Measurements from ENCODE around the gene C2CD3.

C2CD3 gene

DNA sequence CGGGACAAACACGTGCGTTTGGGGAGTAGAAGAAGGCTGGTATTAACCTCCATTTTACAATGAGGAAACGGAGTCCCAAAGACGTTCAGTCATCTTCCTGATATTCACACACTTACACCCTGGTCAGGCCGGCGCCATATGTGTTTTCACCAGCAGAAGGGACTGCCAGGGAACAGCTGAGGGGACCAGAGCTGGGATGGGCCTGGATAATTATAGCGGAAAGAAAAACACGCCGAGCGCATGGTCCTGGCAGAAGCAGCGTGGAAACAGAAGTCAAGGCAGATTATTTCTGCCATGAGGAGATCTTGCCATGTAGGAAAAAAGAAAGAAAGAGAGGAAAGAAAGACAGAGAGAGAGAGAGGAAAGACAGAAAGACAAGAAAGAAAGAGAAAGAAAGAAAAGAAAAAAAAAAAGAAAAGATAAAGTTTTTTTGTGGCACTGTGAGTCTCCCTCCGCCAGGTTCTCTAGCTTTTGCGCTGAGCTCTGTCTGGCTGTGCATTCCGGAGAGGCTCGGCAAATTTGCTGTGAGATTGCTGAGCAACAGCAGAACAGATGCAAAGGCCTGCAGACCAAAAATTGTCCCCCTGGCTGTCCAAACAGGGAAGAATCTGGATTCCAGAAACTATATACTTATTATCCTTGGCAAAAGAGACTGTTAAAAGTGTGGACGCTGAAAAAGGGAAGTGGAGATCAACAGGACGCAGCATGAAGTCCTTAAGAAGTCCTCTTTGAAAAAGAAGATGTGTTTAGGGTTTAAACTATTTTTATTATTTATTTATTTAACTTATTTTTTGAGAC, 186.9 kb downstream of the C2CD3 start:
- no peaks in the 10 kb centered on the region for H4K20me1 ChIP-seq (ENCODE audit: insufficient read depth)
- H3K9ac ChIP-seq: peak overlapping the region; percentile 74; the same call in 1 of the 2 replicates
- H3K27ac ChIP-seq: peak overlapping the region; percentile 76
- no peaks in the 10 kb centered on the region for H3K27me3 ChIP-seq (ENCODE audit: insufficient read depth, low read depth)
- TF ChIP-seq, protein P1, sequence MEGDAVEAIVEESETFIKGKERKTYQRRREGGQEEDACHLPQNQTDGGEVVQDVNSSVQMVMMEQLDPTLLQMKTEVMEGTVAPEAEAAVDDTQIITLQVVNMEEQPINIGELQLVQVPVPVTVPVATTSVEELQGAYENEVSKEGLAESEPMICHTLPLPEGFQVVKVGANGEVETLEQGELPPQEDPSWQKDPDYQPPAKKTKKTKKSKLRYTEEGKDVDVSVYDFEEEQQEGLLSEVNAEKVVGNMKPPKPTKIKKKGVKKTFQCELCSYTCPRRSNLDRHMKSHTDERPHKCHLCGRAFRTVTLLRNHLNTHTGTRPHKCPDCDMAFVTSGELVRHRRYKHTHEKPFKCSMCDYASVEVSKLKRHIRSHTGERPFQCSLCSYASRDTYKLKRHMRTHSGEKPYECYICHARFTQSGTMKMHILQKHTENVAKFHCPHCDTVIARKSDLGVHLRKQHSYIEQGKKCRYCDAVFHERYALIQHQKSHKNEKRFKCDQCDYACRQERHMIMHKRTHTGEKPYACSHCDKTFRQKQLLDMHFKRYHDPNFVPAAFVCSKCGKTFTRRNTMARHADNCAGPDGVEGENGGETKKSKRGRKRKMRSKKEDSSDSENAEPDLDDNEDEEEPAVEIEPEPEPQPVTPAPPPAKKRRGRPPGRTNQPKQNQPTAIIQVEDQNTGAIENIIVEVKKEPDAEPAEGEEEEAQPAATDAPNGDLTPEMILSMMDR (conservative IDR thresholded peaks at IDR 0.05; ENCODE audit: low read depth, low read length): no peak
- peak overlapping the region; percentile 87 for H3K4me2 ChIP-seq
- H3K79me2 ChIP-seq (ENCODE audit: insufficient read depth, low read depth): peaks cover 14% of the 10 kb centered on the region
- peak overlapping the region; percentile 100 for H2AFZ ChIP-seq (ENCODE audit: low read depth)
- no peak overlapping the region for H3K4me3 ChIP-seq (IDR thresholded peaks at IDR 0.05; ENCODE audit: insufficient read depth, low read depth, low read length)
- H3K4me1 ChIP-seq (ENCODE audit: low read depth, poor library complexity, severe bottlenecking): peaks cover 30% of the 10 kb centered on the region
- no peaks in the 10 kb centered on the region for H3K36me3 ChIP-seq (ENCODE audit: insufficient read depth)

DNA sequence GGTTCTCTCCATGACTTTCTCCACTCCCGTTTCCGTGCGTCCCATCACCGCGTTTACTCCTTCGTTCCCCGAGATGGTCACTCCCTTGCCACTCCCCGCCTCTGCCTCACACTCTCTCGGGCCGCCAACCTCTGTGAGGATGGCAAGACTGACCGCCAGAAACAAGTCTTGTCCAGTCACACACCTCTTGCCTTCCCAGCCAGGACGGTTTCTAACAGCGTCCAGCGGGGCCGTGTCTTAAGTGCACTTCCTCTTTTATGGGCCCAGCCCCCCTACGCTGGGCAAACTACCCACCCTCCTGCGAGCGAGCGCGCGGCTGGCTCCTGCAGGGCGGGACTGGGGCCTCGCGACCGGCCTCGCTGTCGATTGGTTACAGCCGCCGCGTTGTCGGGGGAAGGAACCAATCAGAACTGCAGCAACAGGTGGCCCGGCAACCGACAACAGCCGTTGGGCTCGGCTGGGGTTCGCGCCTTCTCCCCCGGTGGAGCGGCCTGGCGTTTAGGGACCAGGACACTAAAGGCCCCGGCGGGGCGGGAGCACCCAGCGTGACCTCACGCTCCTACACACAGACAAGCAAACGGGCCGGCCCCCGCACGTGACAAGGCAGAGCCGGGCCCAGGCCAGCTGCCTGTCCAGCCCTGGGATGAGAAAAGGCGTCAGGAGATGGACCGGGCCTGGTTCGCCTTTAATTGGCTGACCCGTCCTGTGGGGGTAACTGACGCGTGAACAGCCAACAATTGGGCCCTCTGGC, 187.6 kb downstream of the C2CD3 start:
- Histone ChIP-seq H3K9ac (peak overlapping the region; percentile 74), H4K20me1 (ENCODE audit: insufficient read depth) (no peaks in the 10 kb centered on the region), H3K4me3 (IDR thresholded peaks at IDR 0.05; ENCODE audit: insufficient read depth, low read depth, low read length) (no peak overlapping the region), H3K4me1 (ENCODE audit: low read depth, poor library complexity, severe bottlenecking) (peaks cover 37% of the 10 kb centered on the region), H2AFZ (ENCODE audit: low read depth) (peak overlapping the region; percentile 100), H3K27me3 (ENCODE audit: insufficient read depth, low read depth) (no peaks in the 10 kb centered on the region), H3K27ac (peak overlapping the region; percentile 76), H3K4me2 (peak overlapping the region; percentile 87), H3K79me2 (ENCODE audit: insufficient read depth, low read depth) (peaks cover 14% of the 10 kb centered on the region), H3K36me3 (ENCODE audit: insufficient read depth) (no peaks in the 10 kb centered on the region)
- TF ChIP-seq, protein P1 (conservative IDR thresholded peaks at IDR 0.05; ENCODE audit: low read depth, low read length): no peak

DNA sequence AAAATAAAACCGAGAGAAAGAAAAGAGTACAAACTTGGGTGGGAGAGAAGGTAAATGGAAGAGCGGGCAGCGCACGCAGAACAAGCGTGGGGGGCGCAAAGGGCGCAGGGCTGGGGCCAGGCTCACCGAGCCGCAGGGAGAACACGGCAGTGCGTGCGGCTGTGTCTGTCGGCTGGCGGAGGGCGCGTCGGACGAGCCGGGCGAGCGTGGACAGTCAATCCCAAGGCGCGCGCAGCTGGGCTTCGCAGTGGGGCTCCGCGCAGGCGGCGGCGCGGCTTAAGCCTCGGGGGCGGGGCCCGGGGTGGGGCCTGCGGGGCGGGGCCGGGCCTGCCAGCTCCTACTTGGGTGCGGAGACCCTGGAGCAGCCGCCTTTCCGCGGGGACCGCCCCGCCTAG, 188.2 kb downstream of the C2CD3 start, which contains the start of gene UCP2:
UCP2 (minus strand) TSS at position 249 of the 395 bp plus-strand sequence. CDS start 4,465 bp downstream, outside the sequence.
- no peaks in the 10 kb centered on the region for H3K27me3 ChIP-seq (ENCODE audit: insufficient read depth, low read depth)
- peaks cover 37% of the 10 kb centered on the region for H3K4me1 ChIP-seq (ENCODE audit: low read depth, poor library complexity, severe bottlenecking)
- TF ChIP-seq, protein P1 (conservative IDR thresholded peaks at IDR 0.05; ENCODE audit: low read depth, low read length): no peak
- H3K4me2 ChIP-seq: peak within 1 kb of the TSS; percentile 94
- H3K27ac ChIP-seq: peak within 1 kb of the TSS; percentile 76
- peak within 1 kb of the TSS; percentile 74 for H3K9ac ChIP-seq
- no peaks in the 10 kb centered on the region for H3K36me3 ChIP-seq (ENCODE audit: insufficient read depth)
- peak within 1 kb of the TSS; percentile 32 for H3K4me3 ChIP-seq (IDR thresholded peaks at IDR 0.05; ENCODE audit: insufficient read depth, low read depth, low read length)
- no peaks in the 10 kb centered on the region for H4K20me1 ChIP-seq (ENCODE audit: insufficient read depth)
- H2AFZ ChIP-seq (ENCODE audit: low read depth): peak within 1 kb of the TSS; percentile 100
- H3K79me2 ChIP-seq (ENCODE audit: insufficient read depth, low read depth): peaks cover 14% of the 10 kb centered on the region

DNA sequence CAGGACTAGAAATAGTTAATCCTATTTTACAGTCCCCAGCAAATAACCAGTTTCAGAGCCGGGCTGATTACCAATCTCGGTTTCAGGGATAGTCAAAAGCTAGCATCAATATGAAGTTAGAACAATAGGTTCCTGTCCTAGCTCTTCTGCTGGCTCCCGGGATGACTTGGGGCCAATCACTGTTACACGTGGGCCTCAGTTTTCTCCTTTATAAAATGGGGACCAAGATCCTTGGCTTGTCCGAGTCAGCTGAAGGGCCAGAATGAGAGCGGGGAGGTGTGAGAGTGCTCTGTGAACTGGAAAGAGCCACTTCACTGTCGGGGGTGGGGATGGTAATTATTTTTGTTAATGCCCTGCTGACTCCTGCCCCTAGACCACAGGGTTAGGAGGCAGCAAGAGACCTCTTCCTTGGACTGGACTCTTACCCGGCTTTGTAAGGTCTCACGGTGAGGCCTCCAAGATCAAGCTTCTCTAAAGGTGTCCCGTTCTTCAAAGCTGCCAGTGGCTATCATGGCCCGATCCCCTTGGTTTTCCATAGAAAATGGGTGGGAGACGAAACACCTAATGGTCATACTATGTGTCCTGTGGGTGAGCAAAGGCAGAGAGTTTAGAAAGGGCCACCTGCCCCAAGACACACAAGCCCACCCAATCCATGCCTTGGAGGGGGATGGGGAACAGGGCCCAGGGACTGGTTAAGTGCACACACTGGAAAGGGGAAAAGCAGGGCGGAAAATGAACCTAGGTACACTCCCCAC, 189.6 kb downstream of the C2CD3 start:
- no peaks in the 10 kb centered on the region for H4K20me1 ChIP-seq (ENCODE audit: insufficient read depth)
- peaks cover 14% of the 10 kb centered on the region for H3K79me2 ChIP-seq (ENCODE audit: insufficient read depth, low read depth)
- H3K9ac ChIP-seq: peak overlapping the region; percentile 74; the same call in 1 of the 2 replicates
- peak overlapping the region; percentile 32 for H3K4me3 ChIP-seq (IDR thresholded peaks at IDR 0.05; ENCODE audit: insufficient read depth, low read depth, low read length)
- peak overlapping the region; percentile 94 for H3K4me2 ChIP-seq
- TF ChIP-seq, protein P1 (conservative IDR thresholded peaks at IDR 0.05; ENCODE audit: low read depth, low read length): no peak
- H3K27me3 ChIP-seq (ENCODE audit: insufficient read depth, low read depth): no peaks in the 10 kb centered on the region
- peak overlapping the region; percentile 76 for H3K27ac ChIP-seq
- peaks cover 45% of the 10 kb centered on the region for H3K4me1 ChIP-seq (ENCODE audit: low read depth, poor library complexity, severe bottlenecking)
- peak overlapping the region; percentile 100; the same call in 1 of the 2 replicates for H2AFZ ChIP-seq (ENCODE audit: low read depth)
- H3K36me3 ChIP-seq (ENCODE audit: insufficient read depth): no peaks in the 10 kb centered on the region

All from KMS-11 (cell line).